A549 (cell line): ENCODE results near the gene EDARADD. TPM values are rescaled to one million over a fixed set of nuclear protein-coding genes. Genes with fewer than 3 reads are reported as not detected.

ENCODE experiments used
- ATAC-seq, 2 experiments: fragments of 200-7000 bp in 1 of 2; fragments of >200 bp in 1 of 2; cut with Nextera tagmentation in 1 of 2; cut with Tn5 transposase in 1 of 2; 3 replicates each; pipeline versions ENCODE4 v1.8.0 to v1.9.1; 2018 to 2020; ENCODE audit warnings: mild to moderate bottlenecking in 1 of 2, moderate library complexity in 1 of 2
- CTCF ChIA-PET: fragments of 300-600 bp; sonication (Branson Sonifier 250); formaldehyde crosslinking; extraction: SDS; loops from one replicate; lab custom pipeline; 2021; ENCODE audit warnings: antibody characterized with exemption, inconsistent platforms; lab: Yijun Ruan, JAX
- POLR2A ChIA-PET: fragments of 350-600 bp; formaldehyde crosslinking; extraction: SDS; loops from one replicate; lab custom pipeline; 2021; ENCODE audit warnings: antibody characterized with exemption, inconsistent platforms; lab: Yijun Ruan, JAX
- DNase-seq, 2 experiments: peaks; one replicate each; pipeline versions ENCODE4 v3.0.0 to v3.0.0-alpha.2; 2011 to 2016; ENCODE audit warnings: low read depth in 1 of 2, low spot score in 1 of 2
- FAIRE-seq: peaks from 2 replicates; lab custom pipeline; 2011; peaks lifted over from hg19 to GRCh38; lab: Jason Lieb, UNC
- H3K27ac ChIP-seq, 2 experiments: fragments of >200 bp; sonication (Bioruptor Twin); formaldehyde crosslinking; 3 replicates each; pipeline ENCODE4 v1.5.1; 2016 to 2017
- H3K4me1 ChIP-seq: fragments of >200 bp; sonication (Bioruptor Twin); formaldehyde crosslinking; 3 replicates; pipeline ENCODE4 v1.6.1; 2016
- H3K4me2 ChIP-seq: fragments of >200 bp; sonication (Bioruptor Twin); formaldehyde crosslinking; 3 replicates; pipeline ENCODE4 v1.6.1; 2016
- H3K4me3 ChIP-seq: fragments of >200 bp; sonication (Bioruptor Twin); formaldehyde crosslinking; 3 replicates; pipeline ENCODE4 v1.5.1; 2016
- H3K9me3 ChIP-seq: fragments of >200 bp; sonication (Bioruptor Twin); formaldehyde crosslinking; 3 replicates; pipeline ENCODE4 v1.6.1; 2016
- BHLHE40 ChIP-seq: IDR thresholded peaks from 2 replicates; pipeline ENCODE4 v1.6.1; 2012; ENCODE audit warnings: low read depth, low read length, inconsistent platforms
- CBX8 ChIP-seq: fragments of 200-600 bp; sonication (generic); IDR thresholded peaks from 2 replicates; pipeline ENCODE4 v1.6.1; 2016
- CEBPB ChIP-seq, 2 experiments: fragments of >200 bp in 1 of 2; sonication (Bioruptor Twin) in 1 of 2; formaldehyde crosslinking in 1 of 2; IDR thresholded peaks; 2 replicates each; pipeline ENCODE4 v1.6.1; 2012 to 2016
- CHD2 ChIP-seq: fragments of 150-350 bp; IDR thresholded peaks from 2 replicates; pipeline ENCODE4 v1.6.1; 2014; ENCODE audit warnings: low read length; ENCODE audit not compliant: partially characterized antibody
- EP300 ChIP-seq, 2 experiments: fragments of >200 bp; sonication (Bioruptor Twin); formaldehyde crosslinking; IDR thresholded peaks; 2 replicates in 1 of 2; 3 replicates in 1 of 2; pipeline ENCODE4 v1.6.1; 2016 to 2017
- FOSL2 ChIP-seq, 2 experiments: fragments of 450-650 bp in 1 of 2; fragments of >200 bp in 1 of 2; sonication (Bioruptor Twin) in 1 of 2; formaldehyde crosslinking; IDR thresholded peaks; 2 replicates each; pipeline versions ENCODE4 v1.5.0 to v1.6.1; 2016 to 2020; ENCODE audit warnings: mild to moderate bottlenecking in 1 of 2, moderate library complexity in 1 of 2
- FOXS1 ChIP-seq: fragments of 250-450 bp; sonication (Bioruptor Pico); IDR thresholded peaks from 2 replicates; pipeline ENCODE4 v1.5.0; 2020; ENCODE audit warnings: mild to moderate bottlenecking, moderate library complexity
- HOXA7 ChIP-seq: fragments of 250-450 bp; sonication (Bioruptor Pico); IDR thresholded peaks from 2 replicates; pipeline ENCODE4 v1.5.0; 2020; ENCODE audit warnings: mild to moderate bottlenecking, moderate library complexity
- HOXB13 ChIP-seq: fragments of 250-450 bp; sonication (Bioruptor Pico); IDR thresholded peaks from 2 replicates; pipeline ENCODE4 v1.5.0; 2020; ENCODE audit warnings: low read depth, mild to moderate bottlenecking, moderate library complexity
- HOXB5 ChIP-seq: fragments of 250-450 bp; sonication (Bioruptor Pico); IDR thresholded peaks from 2 replicates; pipeline ENCODE4 v1.5.0; 2020; ENCODE audit warnings: mild to moderate bottlenecking, moderate library complexity
- JUNB ChIP-seq: fragments of >200 bp; sonication (Bioruptor Twin); formaldehyde crosslinking; IDR thresholded peaks from 2 replicates; pipeline ENCODE4 v1.6.1; 2016
- MAZ ChIP-seq: fragments of 150-350 bp; IDR thresholded peaks from 2 replicates; pipeline ENCODE4 v1.6.1; 2014; ENCODE audit warnings: antibody characterized with exemption, low read depth, low read length, borderline replicate concordance
- POLR2A ChIP-seq: IDR thresholded peaks from 2 replicates; pipeline ENCODE4 v1.6.1; 2012; ENCODE audit warnings: mild to moderate bottlenecking, low read length
- POLR2AphosphoS2 ChIP-seq: conservative IDR thresholded peaks from 2 replicates; pipeline ENCODE4 v1.6.1; 2012; ENCODE audit warnings: low read length, improper control_type of control experiment, inconsistent platforms
- RCOR1 ChIP-seq: fragments of 150-350 bp; IDR thresholded peaks from 2 replicates; pipeline ENCODE4 v1.6.1; 2014; ENCODE audit warnings: antibody characterized with exemption, low read length, low read depth
- RFX5 ChIP-seq: fragments of 450-650 bp; IDR thresholded peaks from 2 replicates; pipeline ENCODE4 v1.7.1; 2014; ENCODE audit warnings: antibody characterized with exemption, mild to moderate bottlenecking, moderate library complexity
- ZC3H11A ChIP-seq: fragments of 450-650 bp; IDR thresholded peaks from 2 replicates; pipeline ENCODE4 v1.6.1; 2014; ENCODE audit warnings: antibody characterized with exemption, mild to moderate bottlenecking
- ZFP36 ChIP-seq: fragments of 450-650 bp; IDR thresholded peaks from 2 replicates; pipeline ENCODE4 v1.6.1; 2014; ENCODE audit warnings: borderline replicate concordance; ENCODE audit not compliant: partially characterized antibody
- WGBS: methylation state at CpG from one replicate; pipeline ENCODE4 v1.1.6; 2017; ENCODE audit errors: missing lambda C conversion rate; 5-methylcytosine and 5-hydroxymethylcytosine counted together
- polyA plus RNA-seq, 4 experiments: library from polyadenylated mRNA; depleted of rRNA in 3 of 4; stranded (reverse); fragments of >200 nt; fragmentation: RNase III in 1 of 4; extraction: RNeasy Plus Mini Kit Qiagen cat#74134 plus additional on column Dnase treatment in 1 of 4; gene quantifications; 2 replicates in 3 of 4; 3 replicates in 1 of 4; pipeline ENCODE4 v1.2.3, GENCODE V29; 2011 to 2017
- TF ChIP-seq, protein P1 (sequence below): fragments of 250-450 bp; sonication (Bioruptor Pico); IDR thresholded peaks from 2 replicates; pipeline ENCODE4 v1.5.0; 2020; ENCODE audit warnings: low read depth, mild to moderate bottlenecking, moderate library complexity
- TF ChIP-seq, protein P2 (sequence below): IDR thresholded peaks from 2 replicates; pipeline ENCODE4 v1.6.1; 2012
- TF ChIP-seq, protein P3 (sequence below): fragments of 150-350 bp; IDR thresholded peaks from 2 replicates; pipeline ENCODE4 v1.6.1; 2014; ENCODE audit warnings: low read depth, mild to moderate bottlenecking, low read length
- TF ChIP-seq, protein P4 (sequence below): fragments of 250-450 bp; sonication (Bioruptor Pico); IDR thresholded peaks from 2 replicates; pipeline ENCODE4 v1.5.0; 2021; ENCODE audit warnings: mild to moderate bottlenecking, moderate library complexity, borderline replicate concordance
- TF ChIP-seq, protein P5 (sequence below): fragments of >200 bp; sonication (Bioruptor Twin); formaldehyde crosslinking; IDR thresholded peaks from 3 replicates; pipeline ENCODE4 v1.5.1; 2016
- TF ChIP-seq, protein P6 (sequence below): IDR thresholded peaks from 2 replicates; pipeline ENCODE4 v1.6.1; 2012; ENCODE audit warnings: low read depth, borderline replicate concordance

The EDARADD gene
- polyA plus RNA-seq, 2 of the 4 experiments (the other 2 are of a cell fraction), result 2.1 to 5.8 TPM

DNA sequence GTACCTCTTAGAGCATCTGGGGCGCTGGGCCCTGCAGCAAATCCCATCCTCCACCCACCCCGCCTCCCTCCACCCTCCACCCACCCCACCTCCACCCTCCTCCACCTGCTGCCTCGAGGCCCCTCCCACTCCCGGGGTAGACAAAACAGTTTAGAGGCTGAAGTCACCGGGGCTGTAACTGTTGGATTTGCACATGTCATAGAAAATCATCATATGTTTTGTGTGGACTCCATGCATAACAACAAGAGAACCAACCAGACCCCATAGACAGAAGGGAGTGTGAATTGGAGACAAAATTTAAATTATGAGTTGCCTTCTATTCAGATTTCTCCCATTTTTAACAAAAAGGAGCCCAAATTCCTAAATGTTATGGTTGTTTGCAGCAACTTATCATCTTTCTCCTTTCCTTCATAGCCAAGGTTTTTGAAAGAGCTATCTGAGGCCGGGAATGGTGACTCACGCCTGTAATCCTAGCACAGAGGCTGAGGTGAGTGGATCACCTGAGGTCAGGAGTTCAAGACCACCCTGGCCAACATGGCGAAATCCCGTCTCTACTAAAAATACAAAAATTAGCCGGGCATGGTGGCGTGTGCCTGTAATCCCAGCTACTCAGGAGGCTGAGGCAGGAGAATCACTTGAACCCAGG, 101.5 kb downstream of the EDARADD start:
- WGBS, result 72% methylated on average over 9 of the region's 11 CpGs
- ChIA-PET POLR2A (no interaction called here), CTCF (interaction anchor here (1.3 kb wide), 1 partner anchor 36 kb away, joined by 6 read pairs; no protein-coding TSS in a partner anchor)
- Histone ChIP-seq H3K4me3 (no peak overlapping the region), H3K27ac (no peak overlapping the region), H3K4me2 (no peak overlapping the region), H3K4me1 (0 out of 3 replicates have a peak, but pooled peaks cover 2% of the 10 kb centered on the region), H3K9me3 (no peaks in the 10 kb centered on the region)
- FAIRE-seq (no peak), ATAC-seq (peak in 1 of 2 experiments; percentile 17; a peak in 1 of 6 replicates), DNase-seq (no peak)
- TF ChIP-seq CHD2, result no peak

DNA sequence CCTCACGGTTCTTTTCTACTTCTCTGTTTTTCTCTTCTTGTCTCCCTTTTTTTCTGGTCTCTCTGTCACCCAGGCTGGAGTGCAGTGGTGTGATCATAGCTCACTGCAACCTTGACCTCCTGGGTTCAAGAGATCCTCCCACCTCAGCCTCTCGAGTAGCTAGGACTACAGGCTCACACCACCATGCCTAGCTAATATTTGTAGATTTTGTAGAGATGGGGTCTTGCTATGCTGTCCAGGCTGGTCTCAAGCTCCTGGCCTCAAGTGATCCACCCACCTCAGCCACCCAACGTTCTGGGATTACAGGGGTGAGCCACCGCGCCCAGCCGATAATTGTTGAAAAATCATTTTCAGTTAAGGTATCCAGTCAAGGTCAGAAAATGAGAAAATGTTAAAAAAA, 103.8 kb downstream of the EDARADD start:
- no peak overlapping the region for H3K4me2 ChIP-seq
- FAIRE-seq (no peak), DNase-seq (no peak), ATAC-seq (no peak)
- H3K27ac ChIP-seq, result no peak overlapping the region
- peaks cover 9% of the 10 kb centered on the region for H3K4me1 ChIP-seq
- WGBS, result 62% methylated on average over 6 of the region's 6 CpGs
- H3K4me3 ChIP-seq, result no peak overlapping the region
- POLR2A ChIA-PET, result no interaction called here
- CTCF ChIA-PET, result interaction anchor here (0.6 to 1.0 kb wide), 3 partner anchors 9 to 394 kb away, joined by 3 to 4 read pairs (median 3); no protein-coding TSS in a partner anchor
- no peaks in the 10 kb centered on the region for H3K9me3 ChIP-seq
- TF ChIP-seq MAZ, result no peak
- TF ChIP-seq HOXB13 (CRISPR knock-in tag), result no peak
- TF ChIP-seq RFX5, result no peak
- TF ChIP-seq ZFP36, result no peak
- TF ChIP-seq HOXB5 (CRISPR knock-in tag), result no peak
- no peak for TF ChIP-seq POLR2AphosphoS2
- no peak for TF ChIP-seq CBX8
- TF ChIP-seq FOXS1 (CRISPR knock-in tag), result no peak
- no peak for TF ChIP-seq FOSL2 (IDR thresholded peaks at IDR 0.05)
- no peak for TF ChIP-seq FOSL2 (CRISPR knock-in tag; IDR thresholded peaks at IDR 0.05)
- no peak for TF ChIP-seq POLR2A
- TF ChIP-seq CHD2, result no peak
- TF ChIP-seq, protein P1, sequence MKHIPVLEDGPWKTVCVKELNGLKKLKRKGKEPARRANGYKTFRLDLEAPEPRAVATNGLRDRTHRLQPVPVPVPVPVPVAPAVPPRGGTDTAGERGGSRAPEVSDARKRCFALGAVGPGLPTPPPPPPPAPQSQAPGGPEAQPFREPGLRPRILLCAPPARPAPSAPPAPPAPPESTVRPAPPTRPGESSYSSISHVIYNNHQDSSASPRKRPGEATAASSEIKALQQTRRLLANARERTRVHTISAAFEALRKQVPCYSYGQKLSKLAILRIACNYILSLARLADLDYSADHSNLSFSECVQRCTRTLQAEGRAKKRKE (CRISPR knock-in tag), result no peak
- no peak for TF ChIP-seq CEBPB (IDR thresholded peaks at IDR 0.05)
- TF ChIP-seq EP300 (IDR thresholded peaks at IDR 0.05), result no peak
- TF ChIP-seq, protein P2, sequence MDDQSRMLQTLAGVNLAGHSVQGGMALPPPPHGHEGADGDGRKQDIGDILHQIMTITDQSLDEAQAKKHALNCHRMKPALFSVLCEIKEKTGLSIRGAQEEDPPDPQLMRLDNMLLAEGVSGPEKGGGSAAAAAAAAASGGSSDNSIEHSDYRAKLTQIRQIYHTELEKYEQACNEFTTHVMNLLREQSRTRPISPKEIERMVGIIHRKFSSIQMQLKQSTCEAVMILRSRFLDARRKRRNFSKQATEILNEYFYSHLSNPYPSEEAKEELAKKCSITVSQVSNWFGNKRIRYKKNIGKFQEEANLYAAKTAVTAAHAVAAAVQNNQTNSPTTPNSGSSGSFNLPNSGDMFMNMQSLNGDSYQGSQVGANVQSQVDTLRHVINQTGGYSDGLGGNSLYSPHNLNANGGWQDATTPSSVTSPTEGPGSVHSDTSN, result no peak

DNA sequence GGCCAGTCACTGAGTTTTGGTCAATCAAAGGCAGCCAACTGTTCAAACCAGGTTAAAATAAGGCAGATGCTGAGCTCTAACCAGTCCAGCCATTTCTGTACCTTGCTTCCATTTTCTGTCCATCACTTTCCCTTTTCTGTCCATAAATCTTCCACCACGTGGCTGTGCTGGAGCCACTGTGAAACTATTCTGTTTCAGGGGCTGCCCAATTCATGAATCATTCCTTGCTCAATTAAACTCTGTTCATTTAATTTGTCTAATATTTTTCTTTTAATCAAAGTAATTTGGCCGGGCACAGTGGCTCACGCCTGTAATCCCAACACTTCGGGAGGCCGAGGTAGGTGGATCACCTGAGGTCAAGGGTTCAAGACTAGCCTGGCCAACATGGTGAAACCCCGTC, 107.0 kb downstream of the EDARADD start:
- FAIRE-seq, result no peak
- WGBS, result 89% methylated on average over 6 of the region's 6 CpGs
- Histone ChIP-seq H3K4me1 (peaks cover 13% of the 10 kb centered on the region), H3K4me2 (no peak overlapping the region), H3K27ac (peak overlapping the region in 1 of 2 experiments; percentile 20; a peak in 1 of 6 replicates), H3K4me3 (no peak overlapping the region), H3K9me3 (no peaks in the 10 kb centered on the region)
- ATAC-seq, result no peak
- ChIA-PET POLR2A (no interaction called here), CTCF (interaction anchor here (1.2 to 2.0 kb wide), 3 partner anchors 9 to 397 kb away, joined by 5 to 7 read pairs (median 5); no protein-coding TSS in a partner anchor)
- no peak for DNase-seq
- TF ChIP-seq, protein P3, sequence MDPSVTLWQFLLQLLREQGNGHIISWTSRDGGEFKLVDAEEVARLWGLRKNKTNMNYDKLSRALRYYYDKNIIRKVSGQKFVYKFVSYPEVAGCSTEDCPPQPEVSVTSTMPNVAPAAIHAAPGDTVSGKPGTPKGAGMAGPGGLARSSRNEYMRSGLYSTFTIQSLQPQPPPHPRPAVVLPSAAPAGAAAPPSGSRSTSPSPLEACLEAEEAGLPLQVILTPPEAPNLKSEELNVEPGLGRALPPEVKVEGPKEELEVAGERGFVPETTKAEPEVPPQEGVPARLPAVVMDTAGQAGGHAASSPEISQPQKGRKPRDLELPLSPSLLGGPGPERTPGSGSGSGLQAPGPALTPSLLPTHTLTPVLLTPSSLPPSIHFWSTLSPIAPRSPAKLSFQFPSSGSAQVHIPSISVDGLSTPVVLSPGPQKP, result no peak
- TF ChIP-seq, protein P4, sequence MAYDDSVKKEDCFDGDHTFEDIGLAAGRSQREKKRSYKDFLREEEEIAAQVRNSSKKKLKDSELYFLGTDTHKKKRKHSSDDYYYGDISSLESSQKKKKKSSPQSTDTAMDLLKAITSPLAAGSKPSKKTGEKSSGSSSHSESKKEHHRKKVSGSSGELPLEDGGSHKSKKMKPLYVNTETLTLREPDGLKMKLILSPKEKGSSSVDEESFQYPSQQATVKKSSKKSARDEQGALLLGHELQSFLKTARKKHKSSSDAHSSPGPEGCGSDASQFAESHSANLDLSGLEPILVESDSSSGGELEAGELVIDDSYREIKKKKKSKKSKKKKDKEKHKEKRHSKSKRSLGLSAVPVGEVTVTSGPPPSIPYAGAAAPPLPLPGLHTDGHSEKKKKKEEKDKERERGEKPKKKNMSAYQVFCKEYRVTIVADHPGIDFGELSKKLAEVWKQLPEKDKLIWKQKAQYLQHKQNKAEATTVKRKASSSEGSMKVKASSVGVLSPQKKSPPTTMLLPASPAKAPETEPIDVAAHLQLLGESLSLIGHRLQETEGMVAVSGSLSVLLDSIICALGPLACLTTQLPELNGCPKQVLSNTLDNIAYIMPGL (CRISPR knock-in tag), result no peak
- TF ChIP-seq ZC3H11A (no peak), HOXA7 (CRISPR knock-in tag) (no peak), BHLHE40 (no peak), JUNB (no peak), POLR2AphosphoS2 (no peak), RCOR1 (no peak)
- TF ChIP-seq, protein P5, sequence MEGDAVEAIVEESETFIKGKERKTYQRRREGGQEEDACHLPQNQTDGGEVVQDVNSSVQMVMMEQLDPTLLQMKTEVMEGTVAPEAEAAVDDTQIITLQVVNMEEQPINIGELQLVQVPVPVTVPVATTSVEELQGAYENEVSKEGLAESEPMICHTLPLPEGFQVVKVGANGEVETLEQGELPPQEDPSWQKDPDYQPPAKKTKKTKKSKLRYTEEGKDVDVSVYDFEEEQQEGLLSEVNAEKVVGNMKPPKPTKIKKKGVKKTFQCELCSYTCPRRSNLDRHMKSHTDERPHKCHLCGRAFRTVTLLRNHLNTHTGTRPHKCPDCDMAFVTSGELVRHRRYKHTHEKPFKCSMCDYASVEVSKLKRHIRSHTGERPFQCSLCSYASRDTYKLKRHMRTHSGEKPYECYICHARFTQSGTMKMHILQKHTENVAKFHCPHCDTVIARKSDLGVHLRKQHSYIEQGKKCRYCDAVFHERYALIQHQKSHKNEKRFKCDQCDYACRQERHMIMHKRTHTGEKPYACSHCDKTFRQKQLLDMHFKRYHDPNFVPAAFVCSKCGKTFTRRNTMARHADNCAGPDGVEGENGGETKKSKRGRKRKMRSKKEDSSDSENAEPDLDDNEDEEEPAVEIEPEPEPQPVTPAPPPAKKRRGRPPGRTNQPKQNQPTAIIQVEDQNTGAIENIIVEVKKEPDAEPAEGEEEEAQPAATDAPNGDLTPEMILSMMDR, result no peak
- TF ChIP-seq, protein P6, sequence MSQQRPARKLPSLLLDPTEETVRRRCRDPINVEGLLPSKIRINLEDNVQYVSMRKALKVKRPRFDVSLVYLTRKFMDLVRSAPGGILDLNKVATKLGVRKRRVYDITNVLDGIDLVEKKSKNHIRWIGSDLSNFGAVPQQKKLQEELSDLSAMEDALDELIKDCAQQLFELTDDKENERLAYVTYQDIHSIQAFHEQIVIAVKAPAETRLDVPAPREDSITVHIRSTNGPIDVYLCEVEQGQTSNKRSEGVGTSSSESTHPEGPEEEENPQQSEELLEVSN, result no peak
- TF ChIP-seq, protein P2, result no peak
